HCT116 (cell line): ENCODE results near the gene WSCD2. TPM values are rescaled to one million over a fixed set of nuclear protein-coding genes. Genes with fewer than 3 reads are reported as not detected.

Experiments
- ATAC-seq: fragments of 200-7000 bp; cut with Tn5 transposase; 2 replicates; pipeline ENCODE4 v1.9.1; 2020; ENCODE audit warnings: mild to moderate bottlenecking, moderate library complexity
- BruUV-seq: library from RNA; stranded (reverse); fragments of 400-500 nt; replicated peaks from 2 replicates; lab custom pipeline; 2021; lab: Mats Ljungman, UMichigan
- CTCF ChIA-PET: fragments of 300-600 bp; sonication (Branson Sonifier 250); formaldehyde crosslinking; loops from one replicate; lab custom pipeline; 2021; ENCODE audit warnings: antibody characterized with exemption; lab: Charles Lee
- POLR2A ChIA-PET: fragments of 300-600, 350-600 bp; sonication (Branson Sonifier 250); formaldehyde crosslinking; loops from one replicate; lab custom pipeline; 2021; ENCODE audit warnings: antibody characterized with exemption; lab: Charles Lee
- RAD21 ChIA-PET, 2 experiments: fragments of 300-600 bp; sonication (Branson Sonifier 250); formaldehyde crosslinking; loops; one replicate each; lab custom pipeline; 2023; ENCODE audit warnings: low total read pairs in 2 of 2; ENCODE audit not compliant: uncharacterized antibody in 2 of 2, unreplicated experiment in 2 of 2, low non-redundant PET in 1 of 2; lab: Charles Lee
- DNase-seq: peaks from one replicate; pipeline ENCODE4 v3.0.0-alpha.2; 2010; ENCODE audit warnings: low read depth, low spot score
- H2AFZ ChIP-seq: fragments of 200-600 bp; shearing (Covaris generic), sonication (generic); 2 replicates; pipeline ENCODE4 v1.6.1; 2017; ENCODE audit warnings: low read depth, mixed run types, mixed read lengths, antibody characterized with exemption, low read length; ENCODE audit not compliant: poor library complexity, severe bottlenecking
- H3K27ac ChIP-seq: 2 replicates; pipeline ENCODE4 v1.5.1; 2012; ENCODE audit warnings: low read depth, low read length
- H3K27me3 ChIP-seq: fragments of 200-600 bp; sonication (generic); 2 replicates; pipeline ENCODE4 v1.6.1; 2016; ENCODE audit warnings: mixed run types, low read length, mixed read lengths; ENCODE audit not compliant: insufficient read depth
- H3K36me3 ChIP-seq, 2 experiments: fragments of 200-500 bp in 1 of 2; fragments of 200-600 bp in 1 of 2; sonication (Bioruptor generic) in 1 of 2; sonication (generic) in 1 of 2; 2 replicates each; pipeline versions ENCODE4 v1.5.1 to v1.6.1; 2014 to 2016; ENCODE audit warnings: low read length in 2 of 2, inconsistent platforms in 1 of 2, mixed read lengths in 1 of 2, mixed run types in 1 of 2; ENCODE audit not compliant: insufficient read depth in 2 of 2, control insufficient read depth in 1 of 2
- H3K4me1 ChIP-seq, 2 experiments: fragments of 200-600 bp in 1 of 2; sonication (generic) in 1 of 2; 2 replicates each; pipeline versions ENCODE4 v1.5.1 to v1.6.1; 2012 to 2017; ENCODE audit warnings: low read length in 2 of 2, inconsistent platforms in 1 of 2, mild to moderate bottlenecking in 1 of 2, mixed read lengths in 1 of 2, mixed run types in 1 of 2, moderate library complexity in 1 of 2; ENCODE audit not compliant: insufficient read depth in 2 of 2, control insufficient read depth in 1 of 2
- H3K4me2 ChIP-seq: fragments of 200-600 bp; sonication (generic); 2 replicates; pipeline ENCODE4 v1.6.1; 2017; ENCODE audit warnings: mixed run types, low read length, mixed read lengths
- H3K4me3 ChIP-seq, 2 experiments: fragments of 200-600 bp in 1 of 2; sonication (generic) in 1 of 2; replicated peaks in 1 of 2; 2 replicates each; pipeline ENCODE4 v1.5.1; 2011 to 2016; ENCODE audit warnings: low read length in 2 of 2, control low read depth in 1 of 2, low read depth in 1 of 2, mild to moderate bottlenecking in 1 of 2, mixed read lengths in 1 of 2, mixed run types in 1 of 2
- H3K79me2 ChIP-seq: fragments of 200-600 bp; sonication (generic); 2 replicates; pipeline ENCODE4 v1.6.1; 2017; ENCODE audit warnings: mild to moderate bottlenecking, mixed run types, low read length, moderate library complexity, mixed read lengths; ENCODE audit not compliant: insufficient read depth
- H3K9ac ChIP-seq: fragments of 200-600 bp; sonication (generic); 2 replicates; pipeline ENCODE4 v1.6.1; 2016; ENCODE audit warnings: low read length, mixed read lengths
- H3K9me2 ChIP-seq: fragments of 200-600 bp; sonication (generic), shearing (Covaris generic); 2 replicates; pipeline ENCODE4 v1.6.1; 2017; ENCODE audit warnings: mixed run types, mild to moderate bottlenecking, moderate library complexity; ENCODE audit not compliant: insufficient read depth
- H3K9me3 ChIP-seq, 2 experiments: fragments of 200-500 bp in 1 of 2; fragments of 200-600 bp in 1 of 2; sonication (Bioruptor generic) in 1 of 2; sonication (generic) in 1 of 2; 2 replicates each; pipeline ENCODE4 v1.6.1; 2014 to 2017; ENCODE audit warnings: low read length in 2 of 2, mixed read lengths in 2 of 2, inconsistent platforms in 1 of 2, low read depth in 1 of 2, mild to moderate bottlenecking in 1 of 2, mixed run types in 1 of 2, moderate library complexity in 1 of 2; ENCODE audit not compliant: control insufficient read depth in 1 of 2, insufficient read depth in 1 of 2
- H4K20me1 ChIP-seq: fragments of 200-600 bp; sonication (generic), shearing (Covaris generic); 2 replicates; pipeline ENCODE4 v1.6.1; 2017; ENCODE audit warnings: mixed run types, mild to moderate bottlenecking, moderate library complexity; ENCODE audit not compliant: insufficient read depth
- CTCF ChIP-seq, 3 experiments: fragments of 200-600 bp in 1 of 3; sonication (generic) in 1 of 3; IDR thresholded peaks in 2 of 3; conservative IDR thresholded peaks in 1 of 3; 2 replicates each; pipeline ENCODE4 v1.5.1; 2012 to 2017; ENCODE audit warnings: low read depth in 2 of 3, low read length in 2 of 3, antibody characterized with exemption in 1 of 3, borderline replicate concordance in 1 of 3, control low read depth in 1 of 3, mild to moderate bottlenecking in 1 of 3, mixed read lengths in 1 of 3, mixed run types in 1 of 3, moderate library complexity in 1 of 3; ENCODE audit not compliant: insufficient read depth in 1 of 3
- ELF1 ChIP-seq: IDR thresholded peaks from 2 replicates; pipeline ENCODE4 v1.6.1; 2012; ENCODE audit warnings: low read depth, borderline replicate concordance
- FOSL1 ChIP-seq: IDR thresholded peaks from 2 replicates; pipeline ENCODE4 v1.6.1; 2012; ENCODE audit warnings: low read depth
- POLR2A ChIP-seq: IDR thresholded peaks from 2 replicates; pipeline ENCODE4 v1.7.0; 2011; ENCODE audit warnings: borderline replicate concordance; ENCODE audit not compliant: insufficient read depth, insufficient read length; ENCODE audit errors: extremely low read depth
- POLR2AphosphoS5 ChIP-seq: IDR thresholded peaks from 2 replicates; pipeline ENCODE4 v1.6.1; 2011; ENCODE audit warnings: mild to moderate bottlenecking, low read depth, low read length, moderate library complexity
- SRF ChIP-seq: IDR thresholded peaks from 2 replicates; pipeline ENCODE4 v1.6.1; 2012; ENCODE audit warnings: low read depth
- ZBTB33 ChIP-seq: IDR thresholded peaks from 2 replicates; pipeline ENCODE4 v1.6.1; 2011; ENCODE audit warnings: mild to moderate bottlenecking, low read length, moderate library complexity; ENCODE audit not compliant: insufficient replicate concordance; ENCODE audit errors: extremely low read depth
- ZFX ChIP-seq: fragments of 450-650 bp; IDR thresholded peaks from 2 replicates; pipeline ENCODE4 v1.6.1; 2017
- intact Hi-C: fragments of 100-400 bp; cut with micrococcal nuclease; formaldehyde crosslinking; loops from 2 replicates; pipeline ENCODE4 v1.10.0; 2022
- total RNA-seq: library from RNA; stranded (reverse); gene quantifications from one replicate; pipeline ENCODE4 v1.2.1, GENCODE V29; 2021; ENCODE audit not compliant: unreplicated experiment

WSCD2 gene
- total RNA-seq, 1 experiment from 2014 or later: 0.05 TPM

GRCh38 chr12:108134744-108135143 is 5.7 kb downstream of the WSCD2 start:
- intact Hi-C loops: no loop called here
- DNase-seq (no peak), ATAC-seq (no peak)
- Histone ChIP-seq H3K9ac (no peak overlapping the region), H3K9me3 (no peaks in the 10 kb centered on the region), H3K4me1 (peaks cover 0 to under 1% of the 10 kb centered on the region in 2 experiments; a peak in 1 of 4 replicates), H3K79me2 (no peaks in the 10 kb centered on the region), H3K27me3 (peaks cover 61% of the 10 kb centered on the region), H2AFZ (no peak overlapping the region), H3K27ac (no peak overlapping the region), H3K36me3 (no peaks in the 10 kb centered on the region), H3K9me2 (no peaks in the 10 kb centered on the region), H3K4me3 (no peak overlapping the region), H3K4me2 (no peak overlapping the region), H4K20me1 (no peaks in the 10 kb centered on the region)
- ChIA-PET RAD21 (no interaction called here), CTCF (no interaction called here), POLR2A (no interaction called here)
- TF ChIP-seq SRF (no peak), FOSL1 (no peak)
- no TSS peak for BruUV-seq

- POLR2A ChIA-PET: no interaction called here
Observed at GRCh38 chr12:108135627-108136026, 6.5 kb downstream of the WSCD2 start.

More at GRCh38 chr12:108135627-108136026, 6.5 kb downstream of the WSCD2 start:
- no peaks in the 10 kb centered on the region for H4K20me1 ChIP-seq
- ChIA-PET RAD21 (no interaction called here), CTCF (no interaction called here)
- no TSS peak for BruUV-seq
- H3K4me2 ChIP-seq: no peak overlapping the region
- H3K27ac ChIP-seq: no peak overlapping the region
- DNase-seq: no peak
- no peaks in the 10 kb centered on the region for H3K36me3 ChIP-seq
- H3K9me2 ChIP-seq: no peaks in the 10 kb centered on the region
- no peak overlapping the region for H3K9ac ChIP-seq
- no peaks in the 10 kb centered on the region for H3K9me3 ChIP-seq
- no peaks in the 10 kb centered on the region for H3K79me2 ChIP-seq
- TF ChIP-seq FOSL1: no peak
- TF ChIP-seq CTCF (IDR thresholded peaks at IDR 0.05 in 2 of 3, conservative IDR thresholded peaks at IDR 0.05 in 1 of 3; ENCODE audit: borderline replicate concordance in 1 of 3, insufficient read depth in 1 of 3, low read depth in 2 of 3, low read length in 2 of 3): no peak
- no peak for TF ChIP-seq ELF1
- TF ChIP-seq ZBTB33: no peak
- no peak for TF ChIP-seq POLR2A
- no peak for TF ChIP-seq ZFX
- no peak for TF ChIP-seq POLR2AphosphoS5
- no peaks in the 10 kb centered on the region for H3K4me1 ChIP-seq
- intact Hi-C loops: no loop called here
- no peak for ATAC-seq
- H3K27me3 ChIP-seq: peaks cover 52% of the 10 kb centered on the region
- H3K4me3 ChIP-seq: no peak overlapping the region
- H2AFZ ChIP-seq: no peak overlapping the region
